T-helper 1 cell treated with Interleukin-12 subunit alpha and Interleukin-12 subunit beta and Interleukin-4 antibody, amounts not matched to agents 30 μg/mL and 1 μg/mL, for 36 hours (primary cell): ENCODE data around the gene ZNF808.
"Not testable (repeated sequence)": the region's sequence is repeated elsewhere in the genome, so short reads cannot be mapped to it uniquely, and the experiment has no call there.

ENCODE experiments used
- H3K27ac Mint-ChIP-seq: one replicate; pipeline ENCODE4 v1.8.0; 2021; ENCODE audit warnings: mild to moderate bottlenecking, mixed read lengths
- H3K27me3 Mint-ChIP-seq: one replicate; pipeline ENCODE4 v1.8.0; 2021; ENCODE audit warnings: low read depth, mixed read lengths
- H3K36me3 Mint-ChIP-seq: one replicate; pipeline ENCODE4 v1.8.0; 2021; ENCODE audit warnings: low read depth, mixed read lengths
- H3K4me1 Mint-ChIP-seq: one replicate; pipeline ENCODE4 v1.8.0; 2021; ENCODE audit warnings: low read depth, mixed read lengths
- H3K4me3 Mint-ChIP-seq: one replicate; pipeline ENCODE4 v1.8.0; 2021; ENCODE audit warnings: mild to moderate bottlenecking, moderate library complexity, mixed read lengths
- H3K9me3 Mint-ChIP-seq: one replicate; pipeline ENCODE4 v1.8.0; 2021; ENCODE audit warnings: mixed read lengths

ZNF808 gene

DNA sequence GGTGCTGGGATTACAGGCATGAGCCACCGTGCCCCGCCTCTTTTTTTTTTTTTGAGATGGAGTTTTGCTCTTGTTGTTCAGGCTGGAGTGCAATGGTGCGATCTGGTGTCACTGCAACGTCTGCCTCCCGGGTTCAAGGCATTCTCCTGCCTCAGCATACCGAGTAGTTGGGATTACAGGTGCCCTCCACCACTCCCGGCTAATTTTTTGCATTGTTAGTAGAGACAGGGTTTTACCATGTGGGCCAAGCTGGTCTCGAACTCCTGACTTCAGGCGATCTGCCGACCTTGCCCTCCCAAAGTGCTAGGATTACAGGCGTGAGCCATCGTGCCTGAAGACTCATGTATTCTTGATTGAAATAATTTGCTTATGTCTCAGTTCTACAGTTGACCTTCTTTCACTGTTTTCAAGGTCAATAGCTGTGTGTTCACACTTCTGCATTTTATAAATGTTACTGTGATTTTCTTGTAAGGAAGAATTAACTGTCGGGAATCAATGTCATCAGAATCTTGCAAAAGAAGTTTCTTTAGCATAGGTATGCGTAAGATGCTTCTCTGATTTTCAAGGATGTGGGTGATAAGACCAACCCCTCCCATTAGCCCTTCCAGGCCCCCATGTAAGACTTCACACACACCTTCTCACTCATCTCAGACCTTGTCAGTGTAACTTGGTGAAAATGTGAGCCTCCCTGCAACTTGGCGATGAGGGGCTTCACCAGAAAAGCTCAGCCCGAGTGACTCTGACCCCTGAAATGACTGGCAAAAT, 29.9 kb downstream of the ZNF808 start:
- no peak overlapping the region for H3K27ac Mint-ChIP-seq
- peaks cover 79% of the 10 kb centered on the region for H3K36me3 Mint-ChIP-seq
- H3K4me3 Mint-ChIP-seq, result no peak overlapping the region
- no peaks in the 10 kb centered on the region for H3K4me1 Mint-ChIP-seq
- H3K27me3 Mint-ChIP-seq, result no peaks in the 10 kb centered on the region
- peaks cover 71% of the 10 kb centered on the region for H3K9me3 Mint-ChIP-seq

DNA sequence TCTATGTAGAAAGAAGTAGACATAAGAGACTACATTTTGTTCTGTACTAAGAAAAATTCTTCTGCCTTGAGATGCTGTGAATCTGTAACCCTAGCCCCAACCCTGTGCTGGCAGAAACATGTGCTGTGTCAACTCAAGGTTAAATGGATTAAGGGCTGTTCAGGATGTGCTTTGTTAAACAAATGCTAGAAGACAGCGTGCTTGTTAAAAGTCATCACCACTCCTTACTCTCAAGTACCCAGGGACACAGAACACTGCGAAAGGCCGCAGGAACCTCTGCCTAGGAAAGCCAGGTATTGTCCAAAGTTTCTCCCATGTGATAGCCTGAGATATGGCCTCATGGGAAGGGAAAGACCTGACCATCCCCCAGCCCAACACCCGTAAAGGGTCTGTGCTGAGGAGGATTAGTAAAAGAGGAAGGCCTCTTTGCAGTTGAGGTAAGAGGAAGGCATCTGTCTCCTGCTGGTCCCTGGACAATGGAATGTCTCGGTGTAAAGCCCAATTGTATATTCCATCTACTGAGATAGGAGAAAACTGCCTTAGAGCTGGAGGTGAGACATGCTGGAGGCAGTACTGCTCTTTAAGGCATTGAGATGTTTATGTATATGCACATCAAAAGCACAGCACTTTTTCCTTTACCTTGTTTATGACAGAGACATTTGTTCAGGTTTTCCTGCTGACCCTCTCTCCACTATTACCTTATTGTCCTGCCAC, 31.4 kb downstream of the ZNF808 start:
- H3K27me3 Mint-ChIP-seq, H3K4me1 Mint-ChIP-seq, H3K27ac Mint-ChIP-seq, H3K4me3 Mint-ChIP-seq: not testable (repeated sequence)
- peaks cover 78% of the 10 kb centered on the region for H3K36me3 Mint-ChIP-seq
- peaks cover 71% of the 10 kb centered on the region for H3K9me3 Mint-ChIP-seq

DNA sequence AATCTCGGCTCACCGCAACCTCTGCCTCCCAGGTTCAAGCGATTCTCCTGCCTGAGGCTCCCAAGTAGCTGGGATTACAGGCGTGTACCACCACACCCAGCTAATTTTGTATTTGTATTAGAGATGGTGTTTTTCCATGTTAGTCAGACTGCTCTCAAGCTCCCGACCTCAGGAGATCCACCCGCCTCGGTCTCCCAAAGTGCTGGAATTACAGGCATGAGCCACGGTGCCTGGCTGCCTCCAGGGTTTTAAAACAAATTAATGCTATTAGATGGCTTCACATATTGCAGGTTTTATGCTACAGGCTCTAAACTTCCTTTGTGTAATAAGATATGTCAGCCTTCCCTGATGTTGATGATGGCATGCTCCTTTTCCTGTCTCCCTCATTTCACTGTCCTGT, 34.1 kb downstream of the ZNF808 start:
- not testable (repeated sequence) for H3K27me3 Mint-ChIP-seq, H3K4me3 Mint-ChIP-seq, H3K27ac Mint-ChIP-seq, H3K4me1 Mint-ChIP-seq
- peaks cover 72% of the 10 kb centered on the region for H3K36me3 Mint-ChIP-seq
- peaks cover 68% of the 10 kb centered on the region for H3K9me3 Mint-ChIP-seq

DNA sequence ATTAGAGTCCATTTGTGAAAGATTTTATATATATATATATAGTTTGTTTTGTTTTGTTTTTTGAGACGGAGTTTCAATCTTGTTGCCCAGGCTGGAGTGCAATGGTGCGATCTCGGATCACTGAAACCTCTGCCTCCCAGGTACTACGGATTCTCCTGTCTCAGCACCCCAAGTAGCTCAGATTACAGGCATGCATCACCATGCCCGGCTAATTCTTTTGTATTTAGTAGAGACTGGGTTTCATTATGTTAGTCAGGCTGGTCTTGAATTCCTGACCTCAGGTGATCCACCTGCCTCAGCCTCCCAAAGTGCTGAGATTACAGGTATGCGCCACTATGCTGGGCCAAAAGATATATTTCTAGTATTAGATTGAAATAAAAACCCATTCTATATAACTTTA, 38.7 kb downstream of the ZNF808 start:
- Mint-ChIP-seq H3K4me3 (no peak overlapping the region), H3K27me3 (no peaks in the 10 kb centered on the region), H3K27ac (no peak overlapping the region), H3K4me1 (peaks cover 6% of the 10 kb centered on the region), H3K36me3 (peaks cover 52% of the 10 kb centered on the region), H3K9me3 (peaks cover 50% of the 10 kb centered on the region)

DNA sequence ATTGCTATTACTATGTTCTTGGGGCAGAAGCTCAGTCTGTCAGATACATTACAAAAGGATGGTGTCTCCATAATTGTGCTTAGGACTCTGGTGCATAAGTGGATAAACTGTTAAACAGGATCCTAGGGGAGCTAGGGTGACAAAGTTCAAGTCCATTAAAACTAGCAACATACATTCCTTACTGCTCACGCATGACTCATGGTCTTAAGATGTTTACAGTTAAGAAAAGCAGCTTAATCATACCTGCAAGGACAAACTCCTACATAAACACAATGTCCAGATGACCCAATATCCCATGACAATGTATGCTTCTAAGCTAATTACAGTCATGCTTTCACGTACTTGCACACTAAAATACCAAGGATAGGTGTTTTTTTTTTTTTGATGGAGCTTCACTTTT, 39.1 kb downstream of the ZNF808 start:
- H3K36me3 Mint-ChIP-seq, result peaks cover 52% of the 10 kb centered on the region
- no peak overlapping the region for H3K4me3 Mint-ChIP-seq
- no peak overlapping the region for H3K27ac Mint-ChIP-seq
- no peaks in the 10 kb centered on the region for H3K27me3 Mint-ChIP-seq
- H3K9me3 Mint-ChIP-seq, result peaks cover 50% of the 10 kb centered on the region
- H3K4me1 Mint-ChIP-seq, result peaks cover 11% of the 10 kb centered on the region

DNA sequence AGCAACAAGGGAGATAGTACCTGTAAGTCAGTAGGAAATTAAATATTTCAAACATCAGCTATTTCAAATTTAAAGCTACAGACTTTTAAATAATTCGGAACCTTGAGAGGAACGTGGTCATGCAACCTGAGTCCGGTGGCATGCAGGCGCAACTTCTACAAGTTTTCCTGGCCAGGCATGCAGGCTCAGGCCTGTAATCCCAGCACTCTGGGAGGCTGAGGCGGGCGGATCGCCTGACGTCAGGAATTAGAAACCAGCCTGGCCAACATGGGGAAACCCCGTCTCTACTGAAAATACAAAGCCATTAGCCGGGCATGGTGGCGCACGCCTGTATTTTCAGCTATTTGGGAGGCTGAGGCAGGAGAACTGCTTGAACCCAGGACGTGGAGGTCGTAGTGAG, 40.5 kb downstream of the ZNF808 start:
- Mint-ChIP-seq H3K27ac (no peak overlapping the region), H3K36me3 (peaks cover 55% of the 10 kb centered on the region), H3K9me3 (peaks cover 51% of the 10 kb centered on the region)

DNA sequence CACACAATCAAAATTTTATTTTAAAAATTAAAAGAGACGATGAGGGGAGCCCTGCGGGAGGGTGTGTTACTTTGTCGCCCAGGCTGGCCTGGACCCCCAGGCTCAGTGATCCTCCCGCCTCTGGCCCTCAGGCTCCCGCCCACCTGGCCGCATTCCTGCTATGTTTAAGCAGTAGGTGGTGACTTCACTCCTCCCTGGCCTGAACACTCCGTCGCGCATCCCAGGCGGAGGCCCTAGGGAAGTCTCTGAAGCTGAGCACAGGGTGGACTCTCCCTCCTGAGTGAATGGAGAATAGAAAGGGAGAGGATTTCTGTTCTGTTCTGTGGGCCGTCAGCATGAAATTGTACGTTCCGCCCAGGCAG, 42.2 kb downstream of the ZNF808 start:
- H3K9me3 Mint-ChIP-seq, result peaks cover 47% of the 10 kb centered on the region
- peaks cover 15% of the 10 kb centered on the region for H3K4me1 Mint-ChIP-seq
- peaks cover 56% of the 10 kb centered on the region for H3K36me3 Mint-ChIP-seq
- peak overlapping the region; percentile 94 for H3K4me3 Mint-ChIP-seq
- H3K27ac Mint-ChIP-seq, result peak overlapping the region; percentile 97
- not testable (repeated sequence) for H3K27me3 Mint-ChIP-seq

More for the DNA sequence above, 40.5 kb downstream of the ZNF808 start:
- peaks cover 14% of the 10 kb centered on the region for H3K4me1 Mint-ChIP-seq
- no peak overlapping the region for H3K4me3 Mint-ChIP-seq
- no peaks in the 10 kb centered on the region for H3K27me3 Mint-ChIP-seq

DNA sequence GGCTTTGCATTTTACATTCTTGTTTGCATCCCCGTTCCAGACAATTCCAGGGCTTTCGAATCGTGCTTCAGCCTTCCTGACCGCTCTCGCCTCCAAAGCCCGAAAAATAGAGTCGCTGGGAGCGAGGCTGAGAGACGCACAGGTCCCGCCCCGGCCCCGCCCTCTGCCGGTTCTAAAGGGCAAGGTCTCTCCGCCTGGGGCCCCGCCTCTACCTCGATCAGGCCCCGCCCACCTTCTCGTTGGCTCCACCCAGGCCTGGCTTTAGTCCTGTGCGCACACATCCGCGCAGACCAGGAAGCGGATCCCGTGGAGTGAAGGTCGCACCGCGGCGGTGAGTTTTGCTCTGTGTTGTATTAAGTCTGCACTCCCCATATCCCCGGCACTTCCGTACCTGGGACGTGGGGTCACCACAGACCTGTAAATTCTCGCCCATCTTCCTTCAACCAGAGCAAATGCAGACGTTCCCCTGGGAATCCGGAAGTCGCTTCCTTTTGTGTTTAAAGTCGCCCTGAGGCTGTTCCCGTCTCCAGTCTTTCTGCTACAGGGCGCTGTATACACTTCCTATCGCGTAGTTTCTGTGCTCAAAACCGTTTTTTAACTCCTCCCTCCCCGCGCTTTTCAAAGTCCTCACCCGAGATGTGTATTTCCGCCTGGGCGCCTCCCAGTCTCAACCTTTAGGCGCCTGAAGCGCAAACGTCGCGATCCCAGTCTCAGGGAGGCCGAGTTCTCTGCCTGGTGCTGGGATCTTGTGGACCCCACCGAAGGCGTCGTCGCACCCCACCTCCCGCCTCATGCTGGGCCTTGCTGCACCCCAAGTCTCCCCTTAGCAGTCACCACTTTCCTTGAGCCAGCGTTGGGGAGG, 42.8 kb downstream of the ZNF808 start, which contains the start of gene ZNF701:
Gene ZNF701 (plus strand): TSS at position 288 of the 862 bp plus-strand sequence. CDS start 3,861 bp downstream, outside the sequence.
- H3K9me3 Mint-ChIP-seq, result peaks cover 45% of the 10 kb centered on the region
- H3K27me3 Mint-ChIP-seq, result no peaks in the 10 kb centered on the region
- peak within 1 kb of the TSS; percentile 97 for H3K27ac Mint-ChIP-seq
- H3K4me3 Mint-ChIP-seq, result peak within 1 kb of the TSS; percentile 94
- peaks cover 59% of the 10 kb centered on the region for H3K36me3 Mint-ChIP-seq
- H3K4me1 Mint-ChIP-seq, result peaks cover 15% of the 10 kb centered on the region

GRCh38 chr19:52584736-52585440, 57.4 kb downstream of the ZNF808 start:
- H3K4me1 Mint-ChIP-seq, result no peaks in the 10 kb centered on the region
- peaks cover 50% of the 10 kb centered on the region for H3K9me3 Mint-ChIP-seq
- no peaks in the 10 kb centered on the region for H3K27me3 Mint-ChIP-seq
- H3K36me3 Mint-ChIP-seq, result peaks cover 71% of the 10 kb centered on the region
- H3K4me3 Mint-ChIP-seq, result no peak overlapping the region
- H3K27ac Mint-ChIP-seq, result no peak overlapping the region

- Mint-ChIP-seq H3K36me3 (peaks cover 73% of the 10 kb centered on the region), H3K27me3 (no peaks in the 10 kb centered on the region), H3K4me1 (no peaks in the 10 kb centered on the region), H3K9me3 (peaks cover 50% of the 10 kb centered on the region), H3K4me3 (no peak overlapping the region), H3K27ac (no peak overlapping the region)
Observed at GRCh38 chr19:52585604-52586003, 58.1 kb downstream of the ZNF808 start.

DNA sequence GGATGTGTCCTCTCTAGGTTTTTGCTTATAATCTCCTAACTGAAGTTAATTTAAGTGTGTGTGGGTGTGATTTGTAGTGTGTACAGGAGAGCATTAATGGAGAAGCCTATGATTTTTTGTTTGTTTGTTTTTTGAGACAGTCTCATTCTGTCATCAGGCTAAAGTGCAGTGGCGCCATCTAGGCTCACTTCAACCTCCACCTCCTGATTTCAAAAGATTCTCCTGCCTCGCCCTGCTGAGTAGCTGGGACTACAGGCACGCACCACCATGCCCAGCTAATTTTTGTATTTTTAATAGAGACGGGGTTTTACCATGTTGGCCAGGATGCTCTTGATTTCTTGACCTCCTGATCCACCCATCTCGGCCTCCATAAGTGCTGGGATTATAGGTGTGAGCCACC, 63.3 kb downstream of the ZNF808 start:
- H3K27ac Mint-ChIP-seq, result no peak overlapping the region
- peaks cover 35% of the 10 kb centered on the region for H3K9me3 Mint-ChIP-seq
- H3K27me3 Mint-ChIP-seq, result no peaks in the 10 kb centered on the region

DNA sequence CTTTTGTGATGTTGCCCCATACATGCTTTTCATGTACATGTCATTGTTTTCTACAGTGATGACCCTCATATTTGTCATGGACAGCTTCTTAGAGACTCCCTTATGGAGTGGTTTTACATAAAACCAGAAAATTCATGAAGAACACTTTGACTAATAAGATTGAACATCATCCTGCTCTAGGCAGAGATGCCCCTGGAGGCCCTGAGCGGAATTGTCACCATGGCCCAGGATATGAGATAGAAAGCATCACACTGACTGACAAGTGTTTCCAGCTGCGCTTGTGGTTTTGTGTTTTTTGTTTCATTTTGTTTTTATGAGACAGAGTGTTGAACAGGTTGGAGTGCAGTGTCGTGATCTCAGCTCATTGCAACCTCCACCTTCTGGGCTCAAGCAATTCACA, 64.8 kb downstream of the ZNF808 start:
- H3K27ac Mint-ChIP-seq, result no peak overlapping the region
- peaks cover 77% of the 10 kb centered on the region for H3K36me3 Mint-ChIP-seq
- H3K9me3 Mint-ChIP-seq, result peaks cover 46% of the 10 kb centered on the region
- no peak overlapping the region for H3K4me3 Mint-ChIP-seq
- no peaks in the 10 kb centered on the region for H3K4me1 Mint-ChIP-seq
- H3K27me3 Mint-ChIP-seq, result no peaks in the 10 kb centered on the region

More for the DNA sequence above, 63.3 kb downstream of the ZNF808 start:
- Mint-ChIP-seq H3K4me1 (no peaks in the 10 kb centered on the region), H3K36me3 (peaks cover 71% of the 10 kb centered on the region), H3K4me3 (no peak overlapping the region)

GRCh38 chr19:52593441-52593840, 66.0 kb downstream of the ZNF808 start:
- H3K4me1 Mint-ChIP-seq, result not testable (repeated sequence)

GRCh38 chr19:52599241-52599640, 71.8 kb downstream of the ZNF808 start:
- H3K9me3 Mint-ChIP-seq, result peaks cover 50% of the 10 kb centered on the region
- no peak overlapping the region for H3K27ac Mint-ChIP-seq
- no peak overlapping the region for H3K4me3 Mint-ChIP-seq
- no peaks in the 10 kb centered on the region for H3K27me3 Mint-ChIP-seq
- peaks cover 8% of the 10 kb centered on the region for H3K4me1 Mint-ChIP-seq
- peaks cover 56% of the 10 kb centered on the region for H3K36me3 Mint-ChIP-seq

More at GRCh38 chr19:52593441-52593840, 66.0 kb downstream of the ZNF808 start:
- not testable (repeated sequence) for H3K4me3 Mint-ChIP-seq, H3K27ac Mint-ChIP-seq, H3K27me3 Mint-ChIP-seq
- Mint-ChIP-seq H3K9me3 (peaks cover 44% of the 10 kb centered on the region), H3K36me3 (peaks cover 76% of the 10 kb centered on the region)
